Measurements from ENCODE around the gene C2orf69.

DNA sequence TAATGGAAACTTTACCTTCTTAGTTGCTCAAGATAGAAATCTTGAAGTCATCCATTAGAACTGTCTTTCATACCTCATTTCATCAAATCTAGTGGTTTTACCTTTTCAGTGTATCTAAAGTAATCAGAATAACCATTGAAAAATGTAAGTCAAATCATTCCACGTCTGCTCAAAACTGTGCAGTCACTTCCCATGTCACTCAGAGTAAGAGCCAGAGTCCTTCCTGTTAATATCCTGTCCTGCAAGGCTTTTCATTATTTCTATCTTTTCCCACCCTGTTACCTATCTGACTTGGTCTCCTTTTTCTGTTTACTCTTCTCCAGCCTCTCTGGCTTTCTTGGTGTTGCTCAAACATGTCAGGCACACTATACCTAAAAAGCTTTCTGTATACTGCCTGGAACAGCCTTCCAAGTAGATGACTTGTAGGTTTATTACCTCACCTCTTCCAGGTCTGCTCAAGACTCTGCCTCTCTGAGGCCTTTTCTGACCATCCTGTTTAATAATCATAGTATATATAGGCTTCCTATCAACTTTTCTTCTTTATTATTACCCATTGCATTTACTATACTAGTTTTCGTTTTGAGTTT, 3.4 kb downstream of the C2orf69 start:
- TF ChIP-seq, protein P1, sequence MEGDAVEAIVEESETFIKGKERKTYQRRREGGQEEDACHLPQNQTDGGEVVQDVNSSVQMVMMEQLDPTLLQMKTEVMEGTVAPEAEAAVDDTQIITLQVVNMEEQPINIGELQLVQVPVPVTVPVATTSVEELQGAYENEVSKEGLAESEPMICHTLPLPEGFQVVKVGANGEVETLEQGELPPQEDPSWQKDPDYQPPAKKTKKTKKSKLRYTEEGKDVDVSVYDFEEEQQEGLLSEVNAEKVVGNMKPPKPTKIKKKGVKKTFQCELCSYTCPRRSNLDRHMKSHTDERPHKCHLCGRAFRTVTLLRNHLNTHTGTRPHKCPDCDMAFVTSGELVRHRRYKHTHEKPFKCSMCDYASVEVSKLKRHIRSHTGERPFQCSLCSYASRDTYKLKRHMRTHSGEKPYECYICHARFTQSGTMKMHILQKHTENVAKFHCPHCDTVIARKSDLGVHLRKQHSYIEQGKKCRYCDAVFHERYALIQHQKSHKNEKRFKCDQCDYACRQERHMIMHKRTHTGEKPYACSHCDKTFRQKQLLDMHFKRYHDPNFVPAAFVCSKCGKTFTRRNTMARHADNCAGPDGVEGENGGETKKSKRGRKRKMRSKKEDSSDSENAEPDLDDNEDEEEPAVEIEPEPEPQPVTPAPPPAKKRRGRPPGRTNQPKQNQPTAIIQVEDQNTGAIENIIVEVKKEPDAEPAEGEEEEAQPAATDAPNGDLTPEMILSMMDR (IDR thresholded peaks at IDR 0.05), result no peak
- TF ChIP-seq EZH2 (IDR thresholded peaks at IDR 0.05; ENCODE audit: borderline replicate concordance, insufficient read depth, low read depth, low read length, poor library complexity, severe bottlenecking), result no peak

All from B cell (primary cell).